ENCODE results near the gene FBLN7.

Gene FBLN7

DNA sequence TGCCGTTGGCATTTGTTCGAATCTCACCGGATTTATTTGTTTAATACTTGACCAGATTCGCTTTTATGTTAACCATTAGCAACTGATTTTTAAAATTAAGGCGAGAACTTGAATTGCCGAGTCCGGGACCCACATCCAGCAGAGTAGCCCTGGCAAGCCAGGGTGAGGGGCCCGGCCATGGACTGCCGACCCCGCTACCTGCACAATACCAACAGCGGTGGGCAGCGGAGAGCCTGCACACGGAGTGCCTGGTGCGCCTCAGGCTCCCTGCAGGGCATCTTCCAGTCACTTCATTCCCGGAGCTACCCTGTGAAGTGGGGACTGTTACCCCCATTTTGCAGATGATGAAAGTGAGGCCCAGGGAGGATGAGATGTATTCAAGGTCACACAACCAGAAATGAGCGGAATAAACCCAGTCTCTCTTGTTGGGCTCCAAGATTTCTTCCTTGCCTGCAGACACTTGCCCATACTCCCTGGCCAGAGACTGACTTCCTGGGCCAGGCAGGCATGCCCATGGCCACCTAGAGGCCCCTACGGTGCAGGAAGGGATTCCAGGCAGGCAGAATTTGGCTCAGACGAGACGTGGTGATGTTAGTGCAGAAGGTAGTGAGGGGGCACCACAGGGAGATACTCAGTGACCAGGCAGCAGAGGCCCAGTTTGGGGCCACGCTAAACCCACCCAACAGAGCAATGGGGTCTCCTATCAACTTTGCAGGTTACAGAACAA, 2.9 kb downstream of the FBLN7 start:
- no peak for DNase-seq

DNA sequence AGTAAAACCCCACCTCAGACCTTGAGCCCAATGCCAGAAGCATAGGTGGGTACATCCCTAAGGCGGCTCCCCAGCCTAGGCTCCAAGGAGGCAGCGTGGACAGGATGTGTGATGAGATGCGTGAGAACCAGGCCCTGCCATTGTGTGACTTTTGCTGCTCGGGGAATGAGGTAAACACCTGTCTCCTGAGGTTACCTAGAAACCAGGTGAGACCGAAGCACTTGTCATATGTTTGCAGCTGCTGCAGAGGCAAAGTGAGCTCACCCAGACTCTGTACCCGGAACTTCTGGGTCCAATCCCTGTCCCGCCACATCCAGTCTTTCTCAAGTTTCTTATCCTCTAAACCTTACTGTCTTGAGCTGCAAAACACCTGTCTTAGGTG, 3.4 kb downstream of the FBLN7 start:
- DNase-seq, result no peak

- no peak for DNase-seq
Measured at GRCh38 chr2:112142525-112143078, 4.4 kb downstream of the FBLN7 start.

DNA sequence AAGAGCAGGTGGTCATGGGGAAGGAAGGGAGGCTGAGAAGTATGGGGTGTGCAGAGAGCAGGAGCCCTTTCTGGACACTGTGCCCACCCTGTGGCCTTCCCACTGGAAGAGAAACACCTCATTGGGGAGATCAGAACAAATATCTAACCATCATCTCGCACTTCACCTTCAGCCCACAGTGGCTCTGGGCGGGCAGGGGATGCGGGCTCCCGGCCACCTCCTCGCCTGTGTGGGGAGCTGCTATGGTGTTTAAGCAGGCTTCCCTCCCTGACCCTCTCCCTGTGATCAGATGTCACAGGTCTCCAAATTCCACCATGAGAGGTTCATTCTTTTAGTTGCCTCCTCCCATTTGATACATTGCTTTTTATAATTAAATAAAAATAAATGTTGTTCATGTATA, 5.0 kb downstream of the FBLN7 start:
- DNase-seq, result no peak

DNA sequence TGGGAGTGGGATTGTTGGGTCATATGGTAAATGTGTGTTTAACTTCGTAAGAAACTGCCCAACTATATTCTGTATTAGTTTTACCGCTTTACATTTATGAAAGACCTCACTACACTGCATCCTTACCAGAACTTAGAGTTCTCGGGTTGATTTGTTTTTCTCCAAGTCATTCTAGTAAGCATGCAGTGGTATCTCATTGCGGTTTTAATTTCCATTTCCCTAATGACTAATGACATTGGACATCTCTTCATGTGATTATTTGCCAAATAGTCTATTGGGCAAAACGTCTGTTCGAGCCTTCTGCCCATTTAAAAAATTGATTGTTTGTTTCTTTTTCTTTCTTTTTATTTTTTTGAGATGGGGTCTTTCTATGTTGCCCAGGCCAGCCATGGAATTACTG, 6.8 kb downstream of the FBLN7 start:
- DNase-seq, result no peak

GRCh38 chr2:112147382-112148168, 9.4 kb downstream of the FBLN7 start:
- DNase-seq, result no peak

DNA sequence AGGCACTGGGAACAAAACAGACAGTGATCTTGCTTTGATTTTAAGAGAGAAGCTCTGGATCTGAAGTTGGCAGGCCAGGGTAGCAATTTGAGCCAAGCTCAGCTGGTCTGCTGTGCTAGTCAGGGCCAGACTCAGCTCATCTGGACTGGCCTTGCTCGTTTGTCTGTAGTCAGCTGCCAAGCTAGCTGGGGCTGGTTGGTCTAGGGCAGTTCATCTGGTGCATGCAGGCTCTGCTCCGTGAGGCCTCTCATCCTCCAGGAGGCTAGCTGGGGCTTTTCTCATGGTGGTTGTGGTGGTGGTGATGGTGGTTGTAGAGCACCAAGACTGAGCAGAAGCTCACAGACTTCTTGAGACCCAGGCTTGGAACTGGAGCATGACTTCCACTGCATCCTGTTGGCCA, 10.3 kb downstream of the FBLN7 start:
- DNase-seq, result no peak

DNA sequence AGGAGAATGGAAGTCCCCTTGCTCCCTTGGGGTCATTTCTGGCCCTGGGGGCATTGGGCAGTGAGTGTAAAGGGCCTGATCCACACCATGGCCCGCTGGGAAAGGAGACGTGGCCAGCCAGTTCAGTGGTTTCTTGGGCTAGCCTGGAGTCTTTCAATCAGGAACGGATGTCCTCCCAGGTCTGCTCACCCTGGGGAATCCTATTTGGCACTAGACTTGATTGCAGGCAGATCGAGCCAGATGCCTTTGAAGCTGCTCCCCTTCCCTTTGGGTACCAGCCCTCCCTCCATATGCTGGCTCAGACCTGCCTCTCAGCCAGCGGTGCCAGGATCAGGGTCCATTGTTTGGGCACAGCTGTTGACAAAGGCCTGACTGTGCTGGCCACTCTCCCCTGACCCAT, 11.0 kb downstream of the FBLN7 start:
- DNase-seq, result no peak

- no peak for DNase-seq
Measured at GRCh38 chr2:112149866-112150435, 11.8 kb downstream of the FBLN7 start.

GRCh38 chr2:112150447-112150846, 12.3 kb downstream of the FBLN7 start:
- DNase-seq, result no peak

GRCh38 chr2:112150851-112151250, 12.7 kb downstream of the FBLN7 start:
- DNase-seq, result no peak

GRCh38 chr2:112151271-112151670, 13.1 kb downstream of the FBLN7 start:
- no peak for DNase-seq

- DNase-seq, result no peak
Measured at GRCh38 chr2:112151701-112152440, 13.7 kb downstream of the FBLN7 start.

GRCh38 chr2:112152476-112153178, 14.4 kb downstream of the FBLN7 start:
- no peak for DNase-seq

GRCh38 chr2:112153179-112153490, 14.9 kb downstream of the FBLN7 start:
- no peak for DNase-seq

DNA sequence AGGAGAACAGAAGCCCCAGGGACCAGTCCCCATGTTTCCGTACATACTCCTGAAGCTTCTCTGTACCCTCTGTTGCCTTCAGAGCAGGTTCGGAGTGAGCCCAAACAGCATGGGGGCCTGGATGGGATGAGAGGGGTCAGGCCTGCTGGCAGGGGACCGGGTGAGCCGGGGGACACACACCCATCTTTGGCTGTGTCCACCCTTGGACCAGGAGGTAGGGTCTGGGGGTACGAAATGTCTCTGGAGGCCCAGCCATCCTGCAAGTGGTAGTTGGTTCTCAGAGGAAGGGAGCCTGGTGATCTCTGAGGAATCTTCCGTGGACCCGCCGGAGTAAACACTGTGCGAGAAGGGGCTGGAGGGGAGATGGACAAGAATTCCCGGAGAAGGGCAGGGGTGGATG, 15.3 kb downstream of the FBLN7 start:
- no peak for DNase-seq

DNA sequence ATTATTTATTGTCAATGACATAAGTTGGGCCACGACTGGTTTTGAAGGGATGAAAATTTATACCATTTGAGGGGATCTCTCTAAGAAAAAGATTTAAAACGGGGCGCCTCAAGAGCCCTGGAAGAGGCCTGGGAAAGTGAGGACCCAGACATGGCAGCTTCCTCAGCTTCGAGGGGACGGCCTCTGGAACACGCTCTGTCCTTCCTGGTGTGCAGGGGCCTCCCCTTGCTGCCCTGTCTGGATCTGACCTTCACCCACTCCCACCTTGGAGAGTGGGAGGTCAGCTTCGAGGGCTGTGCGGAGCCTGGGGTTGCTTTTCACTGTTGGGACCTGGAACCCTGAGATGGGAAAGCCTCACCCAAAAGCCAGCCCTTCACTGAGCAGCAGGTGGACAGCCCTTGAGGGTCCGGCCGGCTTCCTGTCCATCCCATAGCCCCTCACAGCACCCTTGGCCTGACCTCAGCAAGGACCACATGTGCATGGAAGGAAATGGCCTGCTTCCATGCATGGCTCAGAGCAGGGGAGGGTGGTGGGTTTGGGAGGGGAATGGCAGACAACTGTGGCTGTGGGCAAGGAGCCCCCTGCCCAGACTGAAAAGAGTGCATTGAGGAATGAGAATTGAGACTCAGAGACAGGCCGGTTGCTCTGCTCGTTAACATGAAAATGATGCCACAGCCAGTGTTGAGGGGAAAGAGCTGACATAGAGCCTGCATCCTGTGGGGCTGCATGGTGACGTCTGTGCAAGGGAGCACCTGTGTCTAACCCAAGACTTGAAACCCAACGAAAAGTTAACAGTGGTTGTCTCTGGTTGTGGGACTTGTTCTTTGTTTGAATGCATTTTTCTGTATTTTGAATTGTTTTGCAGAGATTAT, 16.3 kb downstream of the FBLN7 start:
- no peak for DNase-seq

GRCh38 chr2:112155331-112156151, 17.4 kb downstream of the FBLN7 start:
- DNase-seq, result no peak

DNA sequence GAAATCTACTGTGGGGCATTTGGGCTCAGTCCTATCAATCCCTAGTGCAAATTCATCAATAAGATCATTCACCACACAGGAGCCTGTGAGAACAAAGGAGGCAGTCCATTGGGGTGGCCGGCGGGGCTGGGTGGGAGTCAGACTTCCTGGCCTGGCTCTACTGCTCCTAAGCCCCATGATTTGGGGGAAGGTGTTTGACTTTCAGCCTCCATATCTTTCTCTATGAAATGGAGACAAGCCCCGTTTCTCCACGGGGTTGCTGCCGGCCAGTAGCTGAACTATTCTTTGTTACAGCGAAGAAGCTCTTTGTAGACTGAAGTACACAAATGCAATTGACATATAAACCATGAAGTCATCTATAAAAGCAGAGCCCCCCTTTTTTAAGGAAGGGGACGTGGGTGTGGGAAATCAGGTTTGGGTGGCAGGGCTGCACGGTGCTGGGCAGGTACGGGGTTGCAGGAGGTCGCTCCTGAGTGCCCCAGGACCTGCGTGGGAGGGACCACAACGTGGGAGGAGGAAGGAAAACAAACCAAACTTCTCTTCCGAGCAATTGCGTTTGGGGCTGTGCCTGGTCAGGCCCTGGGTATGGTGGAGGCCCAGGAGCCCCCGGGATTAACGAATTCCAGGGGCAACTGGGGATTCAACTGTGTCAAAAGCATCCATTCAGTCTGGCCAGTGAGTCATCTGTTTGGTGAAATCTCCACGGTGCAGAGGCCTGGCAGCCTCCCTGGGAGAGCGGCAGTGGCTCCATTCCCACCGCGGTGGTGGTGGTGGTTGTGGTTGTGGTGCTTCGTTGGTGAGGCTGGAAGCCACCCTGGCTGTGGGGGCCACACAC, 18.2 kb downstream of the FBLN7 start:
- DNase-seq, result no peak

- no peak for DNase-seq
Measured at GRCh38 chr2:112157472-112157871, 19.3 kb downstream of the FBLN7 start.
